HL-60/S4 treated with retinoic acid at 250 ng/mL for 4 days and 3 days (cell line): ENCODE data around the gene CCDC85C.

ENCODE experiments used
- in situ Hi-C: fragments of 300-500 bp; cut with MboI; formaldehyde crosslinking; loops from 2 replicates; pipeline ENCODE4 v1.7.0; 2022; ENCODE audit warnings: low sequenced_read_pairs

The CCDC85C gene

GRCh38 chr14:99632410-99633035 is 28.5 kb upstream of the CCDC85C start:
- in situ Hi-C loops, result no loop called here

- in situ Hi-C loops, result no loop called here
These were observed 26.2 kb upstream of the CCDC85C start for GRCh38 chr14:99630202-99630601.

GRCh38 chr14:99628887-99629618 is 25.0 kb upstream of the CCDC85C start:
- in situ Hi-C loops, result no loop called here

DNA sequence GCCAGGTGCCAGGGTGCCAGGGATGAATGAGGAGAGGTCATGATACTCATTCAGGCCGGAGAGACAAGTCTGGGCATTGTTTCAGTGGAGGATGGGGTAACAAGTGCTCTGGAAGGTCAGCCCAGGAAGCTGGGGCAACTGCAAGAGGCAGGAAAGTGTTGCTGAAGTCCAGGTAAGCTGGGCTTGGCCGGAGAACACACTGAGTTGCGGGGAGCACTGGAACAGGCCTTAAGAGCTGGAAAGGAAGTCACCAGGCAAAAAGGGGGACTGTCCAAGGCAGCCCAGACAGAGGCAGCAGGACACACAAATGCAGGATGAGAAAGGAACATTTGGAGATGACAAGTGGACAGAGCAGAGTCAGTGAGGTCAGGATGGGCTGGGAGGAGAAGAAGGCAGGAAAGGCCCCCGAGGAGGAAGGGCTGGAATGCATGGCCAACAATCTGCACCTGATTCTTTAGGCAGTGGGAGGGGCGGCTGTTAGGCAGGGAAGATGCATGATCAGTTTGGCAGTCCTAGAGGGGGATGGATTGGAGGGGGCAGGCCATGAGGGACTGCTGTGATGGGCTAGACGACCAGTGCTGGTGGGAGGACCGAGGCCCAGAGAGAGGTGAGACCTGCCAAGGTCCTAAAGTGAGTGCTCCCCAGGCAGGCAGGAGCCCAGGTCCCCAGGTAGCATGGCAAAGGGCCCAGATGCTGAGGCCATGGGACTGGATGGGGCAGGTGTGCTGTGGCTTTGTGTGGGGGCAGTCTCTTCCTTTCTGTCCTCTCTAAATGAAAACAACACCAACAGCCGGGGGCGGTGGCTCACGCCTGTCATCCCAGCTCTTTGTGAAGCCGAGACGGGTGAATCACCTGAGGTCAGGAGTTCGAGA is 23.7 kb upstream of the CCDC85C start:
- in situ Hi-C loops, result no loop called here

- in situ Hi-C loops, result no loop called here
These were observed 23.1 kb upstream of the CCDC85C start for GRCh38 chr14:99627100-99627499.

DNA sequence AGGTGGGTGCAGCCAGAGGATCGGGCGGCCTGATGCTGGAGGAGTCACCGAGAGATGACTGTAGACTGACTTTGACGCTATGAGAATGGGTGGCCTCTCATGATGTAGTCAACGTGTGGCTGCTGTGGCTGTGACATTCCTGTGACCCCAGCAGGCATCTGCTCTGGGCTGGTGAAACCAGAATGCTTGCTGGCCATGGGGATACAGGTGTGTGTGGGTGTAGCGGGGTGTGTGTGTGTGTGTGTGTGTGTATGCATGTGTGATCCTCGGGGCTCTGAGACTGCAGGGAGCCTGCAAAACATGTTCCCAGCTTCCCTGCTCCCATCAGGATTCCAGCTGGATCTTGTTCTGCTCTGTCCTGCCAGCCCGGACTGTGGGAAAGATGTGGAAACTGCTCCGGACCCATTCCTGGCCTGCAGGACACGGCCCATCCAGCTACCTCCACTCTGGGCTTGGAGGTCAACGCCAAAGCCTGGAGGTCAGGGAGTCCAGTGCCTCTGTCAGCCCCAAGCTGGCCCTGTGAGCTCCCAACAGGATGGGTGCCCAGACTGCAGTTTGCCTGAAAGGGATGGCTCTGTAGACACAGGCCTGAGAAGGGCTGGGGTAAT is 22.1 kb upstream of the CCDC85C start:
- in situ Hi-C loops, result no loop called here

GRCh38 chr14:99625476-99625875 is 21.5 kb upstream of the CCDC85C start:
- in situ Hi-C loops, result no loop called here

DNA sequence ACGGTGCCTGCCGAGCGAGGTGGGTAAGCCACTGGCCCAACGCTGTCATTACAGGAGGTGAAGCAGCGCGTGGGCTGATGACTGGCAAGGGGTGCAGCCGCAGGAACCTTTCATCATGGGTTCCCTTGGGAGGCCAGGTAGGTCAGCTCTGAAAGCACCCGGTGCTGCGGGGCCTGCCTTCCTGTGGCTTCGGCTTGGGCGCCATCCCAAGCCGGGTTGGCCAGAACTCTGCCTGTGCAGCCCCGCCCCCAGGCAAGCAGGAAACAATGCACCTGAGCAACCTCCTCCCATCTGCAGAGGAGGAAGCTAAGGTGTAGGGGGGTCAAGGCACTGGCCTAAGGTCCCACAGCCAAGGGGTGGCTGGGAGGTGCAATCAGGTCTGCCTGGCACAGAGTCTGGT is 21.0 kb upstream of the CCDC85C start:
- in situ Hi-C loops, result no loop called here

DNA sequence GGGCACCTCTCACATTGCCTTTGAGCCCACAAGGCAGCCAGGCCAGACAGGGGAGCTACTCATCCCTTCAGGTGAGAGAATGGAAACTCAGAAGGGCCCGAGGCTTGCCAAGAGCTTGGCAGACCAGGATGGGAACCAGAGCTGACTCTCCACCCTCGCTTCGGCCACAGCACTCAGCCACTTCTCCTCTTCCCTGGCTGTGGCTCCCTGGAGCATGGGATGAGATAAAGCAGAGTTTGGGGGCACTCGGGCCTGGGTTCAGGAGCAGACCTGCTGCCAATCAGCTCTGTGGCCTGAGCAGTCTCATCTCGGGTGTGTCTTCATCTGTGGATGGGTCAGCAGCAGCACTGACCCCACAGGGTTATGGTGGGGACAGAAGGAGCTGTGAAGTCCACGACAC is 20.0 kb upstream of the CCDC85C start:
- in situ Hi-C loops, result no loop called here

DNA sequence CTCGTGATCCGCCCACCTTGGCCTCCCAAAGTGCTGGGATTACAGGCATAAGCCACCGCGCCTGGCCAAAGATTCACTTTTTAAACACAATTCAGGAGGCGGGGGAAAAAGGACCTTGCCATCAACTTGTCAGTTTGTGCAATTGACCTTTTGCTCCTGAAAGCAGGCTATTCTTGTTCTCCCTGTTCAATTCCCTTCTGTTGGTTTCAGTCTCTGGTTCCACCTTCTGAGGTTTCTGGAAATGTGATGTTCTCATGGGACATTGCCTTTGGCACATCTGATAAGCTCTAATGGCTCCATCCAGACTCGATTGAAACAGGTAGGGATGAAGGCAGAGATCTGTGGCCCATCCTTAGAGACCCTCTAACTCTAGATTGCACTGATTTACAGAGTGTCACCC is 17.9 kb upstream of the CCDC85C start:
- in situ Hi-C loops, result no loop called here

- in situ Hi-C loops, result no loop called here
These were observed 16.1 kb upstream of the CCDC85C start for GRCh38 chr14:99619835-99620834.

GRCh38 chr14:99616832-99617800 is 13.1 kb upstream of the CCDC85C start:
- in situ Hi-C loops, result no loop called here

DNA sequence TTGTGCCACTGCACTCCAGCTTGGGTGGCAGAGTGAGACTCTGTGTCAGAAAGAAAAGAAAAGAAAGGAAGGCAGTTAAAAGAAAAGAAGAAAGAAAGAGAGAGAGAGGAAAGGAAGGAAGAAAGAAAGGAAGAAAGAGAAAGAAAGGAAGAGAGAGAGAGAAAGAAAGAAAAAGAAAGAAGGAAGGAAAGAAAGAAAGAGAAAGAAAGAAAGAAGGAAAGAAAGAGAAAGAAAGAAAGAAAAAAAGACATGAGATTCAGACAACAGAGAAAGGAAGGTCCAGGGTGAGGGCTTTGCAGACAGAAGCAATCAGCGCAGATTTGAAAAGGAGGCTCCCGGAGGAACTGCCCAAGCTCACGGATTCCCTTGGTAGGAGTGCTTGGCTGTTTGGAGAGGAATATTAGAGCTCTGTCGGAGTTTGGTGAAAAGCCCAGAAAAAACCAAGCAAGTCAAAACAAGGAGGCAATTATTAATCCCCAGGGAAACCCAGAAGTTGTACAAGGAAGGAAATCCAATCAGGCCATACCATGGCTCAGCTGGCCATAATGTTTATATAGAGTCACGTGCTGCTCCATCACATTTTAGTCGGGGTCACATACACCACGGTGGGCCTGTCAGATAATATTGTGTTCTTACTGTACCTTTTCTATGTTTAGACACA is 11.6 kb upstream of the CCDC85C start:
- in situ Hi-C loops, result no loop called here

DNA sequence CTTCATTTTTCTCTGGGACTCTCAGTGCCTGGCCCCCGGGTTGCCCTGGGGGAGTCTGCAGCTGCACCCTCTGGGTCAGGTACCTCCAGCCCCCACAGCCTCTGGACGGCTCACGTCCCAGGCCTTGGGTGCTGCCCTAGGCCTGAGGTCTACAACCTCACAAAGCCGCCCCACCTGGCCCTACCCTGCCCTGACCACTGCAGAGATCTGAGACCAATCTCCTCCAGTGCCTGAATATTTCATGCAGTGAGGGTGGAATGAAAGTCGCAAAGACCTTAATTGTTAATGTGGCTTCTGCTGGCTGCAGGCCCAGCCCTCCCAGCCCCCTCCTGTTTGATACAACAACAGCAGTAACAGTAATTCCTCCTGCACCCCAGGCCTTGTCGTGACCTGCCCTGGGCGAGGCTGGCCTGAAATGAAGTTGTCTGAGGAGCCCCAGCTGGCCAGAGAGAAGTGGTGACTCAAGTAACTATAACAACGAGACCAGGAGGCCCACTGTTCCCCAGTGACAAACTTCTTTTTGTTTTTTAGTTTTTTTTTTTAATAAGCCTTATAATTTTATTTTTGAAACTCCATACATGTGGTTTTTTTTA is 8.8 kb upstream of the CCDC85C start:
- in situ Hi-C loops, result no loop called here

- in situ Hi-C loops, result no loop called here
These were observed 8.2 kb upstream of the CCDC85C start for GRCh38 chr14:99612071-99612737.

GRCh38 chr14:99611646-99612045 is 7.6 kb upstream of the CCDC85C start:
- in situ Hi-C loops, result no loop called here
